SHP77 (cell line): Measurements from ENCODE around the gene CST9.
A peak's percentile ranks its signal among the peaks of the same experiment; 100 is the strongest.

Source experiments
- DNase-seq, 2 experiments: peaks; one replicate each; lab custom pipeline; 2025; lab: John Stamatoyannopoulos, UW

CST9 gene

GRCh38 chr20:23587631-23588030 is 18.1 kb downstream of the CST9 start:
- no peak for DNase-seq

- DNase-seq, result no peak
Measured at GRCh38 chr20:23586735-23587525, 18.8 kb downstream of the CST9 start.

DNA sequence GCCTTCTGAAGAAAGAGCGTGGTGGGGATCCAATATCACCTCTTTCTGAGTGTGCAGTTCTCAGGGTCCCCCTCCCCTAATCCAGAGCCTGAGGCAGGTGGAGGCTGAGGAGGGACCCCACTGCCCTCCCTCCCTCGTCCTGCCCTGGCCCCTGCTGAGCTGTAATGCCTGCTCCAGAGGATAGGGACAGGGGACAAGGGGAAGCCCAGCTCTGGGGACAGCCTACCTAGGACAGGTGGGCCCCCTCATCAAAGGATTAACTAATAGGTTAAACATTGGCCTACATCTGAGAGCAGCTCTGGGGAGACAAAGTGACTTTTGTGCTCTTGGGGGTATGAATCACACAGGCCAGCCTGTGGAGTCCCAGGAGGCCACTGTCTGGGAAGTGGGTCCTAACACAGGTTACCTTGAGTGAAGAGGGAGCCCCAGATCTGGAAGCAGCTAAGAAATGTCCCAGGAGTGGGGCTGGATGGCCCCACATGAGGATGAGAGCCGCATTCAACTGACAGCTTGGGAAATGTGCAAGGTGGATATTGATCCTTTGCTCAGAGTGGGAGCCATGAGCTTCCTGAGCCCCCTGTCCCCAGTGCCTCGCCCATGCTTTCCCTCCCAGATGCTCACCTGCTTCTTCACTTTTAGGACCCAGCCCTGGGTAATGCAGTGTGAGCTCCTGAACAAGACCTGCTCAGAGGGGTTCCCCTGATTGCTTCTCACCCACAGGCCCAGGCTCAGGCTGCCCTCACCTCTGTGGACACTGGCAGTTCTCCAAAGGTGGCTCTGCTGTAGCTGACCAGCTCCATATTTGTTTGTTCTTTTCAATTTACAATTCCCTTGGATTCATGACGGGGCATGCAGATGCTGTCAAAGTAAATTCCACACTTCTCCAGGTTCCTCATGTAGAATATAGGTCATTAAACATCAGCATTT is 19.6 kb downstream of the CST9 start:
- no peak for DNase-seq

GRCh38 chr20:23585449-23585807 is 20.3 kb downstream of the CST9 start:
- DNase-seq, result no peak

DNA sequence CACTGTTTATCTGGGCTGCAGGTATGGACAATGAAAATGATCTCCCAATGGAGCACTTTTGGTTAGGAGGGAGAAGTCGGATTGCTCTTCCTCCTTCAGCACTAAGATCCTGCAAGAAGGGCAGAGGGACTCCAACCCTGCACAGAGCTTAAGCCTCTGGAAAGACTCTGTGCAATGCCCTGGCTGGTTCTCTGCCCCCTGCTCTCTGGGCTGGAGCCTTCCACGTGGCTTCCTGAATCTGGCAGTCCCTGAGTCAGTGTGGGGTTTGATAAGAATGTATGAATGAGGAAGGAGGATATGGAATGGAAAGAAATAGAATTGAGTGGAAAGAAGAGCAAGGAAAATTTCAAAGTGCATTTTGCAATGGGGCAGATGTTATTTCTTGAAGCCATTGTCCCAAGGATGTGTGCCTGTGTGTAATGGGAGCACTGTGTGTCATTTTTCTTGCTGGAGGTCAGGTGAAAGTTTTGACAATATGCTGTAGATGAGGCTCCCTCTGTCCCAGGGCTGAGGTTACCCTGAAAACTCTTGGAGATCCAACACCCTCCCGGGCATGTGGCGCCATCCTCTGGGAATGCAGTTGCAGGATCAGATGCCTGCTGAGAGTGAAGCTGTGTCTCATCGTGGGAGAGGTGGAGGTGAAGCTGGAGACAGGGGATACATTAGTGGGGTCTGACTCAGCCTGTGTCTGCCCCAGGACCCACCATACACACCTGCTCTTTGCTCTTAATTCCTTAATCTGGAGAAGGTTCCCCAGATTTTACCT is 21.1 kb downstream of the CST9 start:
- no peak for DNase-seq

- no peak for DNase-seq
Measured at GRCh38 chr20:23583526-23583925, 22.2 kb downstream of the CST9 start.

GRCh38 chr20:23582293-23582692 is 23.4 kb downstream of the CST9 start:
- no peak for DNase-seq

DNA sequence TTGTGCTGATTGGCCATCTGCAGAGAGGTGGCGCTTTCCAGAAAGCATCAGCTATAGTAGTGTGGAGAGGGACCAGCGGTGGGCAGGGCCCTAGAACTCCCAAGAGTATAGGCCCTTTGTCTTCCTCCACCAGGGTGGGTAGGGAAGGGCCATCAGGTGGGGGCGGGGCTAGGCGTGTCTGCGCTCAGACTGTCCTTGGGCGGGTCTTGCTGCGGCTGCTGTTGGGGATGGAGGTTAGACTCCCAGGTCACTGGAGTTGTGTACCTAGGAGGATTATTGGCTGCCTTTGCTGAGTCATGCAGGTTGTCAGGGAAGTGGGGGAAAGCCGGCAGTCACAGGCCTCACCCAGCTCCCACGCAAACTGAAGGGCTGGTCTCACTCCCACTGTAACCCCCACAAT is 23.9 kb downstream of the CST9 start:
- DNase-seq, result peak in 1 of 2 experiments; percentile 9

GRCh38 chr20:23574977-23575376 is 30.7 kb downstream of the CST9 start:
- DNase-seq, result no peak

GRCh38 chr20:23570178-23570760 is 35.4 kb downstream of the CST9 start:
- DNase-seq, result no peak

DNA sequence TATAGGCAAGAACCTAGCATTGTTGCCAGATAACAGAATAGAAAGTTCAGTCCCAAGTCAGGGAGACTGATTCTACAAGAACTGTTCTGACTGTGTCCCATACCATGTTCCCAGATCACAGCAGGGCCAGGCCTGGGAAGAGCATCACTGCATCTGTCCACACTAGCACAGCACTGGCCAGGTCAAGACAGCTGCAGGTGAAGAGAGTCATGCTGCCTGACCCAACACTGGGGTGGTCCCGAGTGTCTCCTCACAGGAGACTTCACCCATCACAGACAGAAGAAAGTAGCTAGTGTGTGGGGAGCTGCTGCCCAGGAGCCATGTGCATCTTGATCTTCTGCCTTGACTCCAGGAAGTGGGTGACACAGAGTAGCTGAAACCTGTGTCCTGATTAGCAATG is 36.1 kb downstream of the CST9 start:
- no peak for DNase-seq

GRCh38 chr20:23568971-23569330 is 36.8 kb downstream of the CST9 start:
- DNase-seq, result no peak

GRCh38 chr20:23568320-23568970 is 37.3 kb downstream of the CST9 start, which contains the start of gene CST9L:
Gene CST9L (minus strand): TSS chr20:23568484. CDS start chr20:23568450, 34 bp downstream.
- DNase-seq, result no peak

DNA sequence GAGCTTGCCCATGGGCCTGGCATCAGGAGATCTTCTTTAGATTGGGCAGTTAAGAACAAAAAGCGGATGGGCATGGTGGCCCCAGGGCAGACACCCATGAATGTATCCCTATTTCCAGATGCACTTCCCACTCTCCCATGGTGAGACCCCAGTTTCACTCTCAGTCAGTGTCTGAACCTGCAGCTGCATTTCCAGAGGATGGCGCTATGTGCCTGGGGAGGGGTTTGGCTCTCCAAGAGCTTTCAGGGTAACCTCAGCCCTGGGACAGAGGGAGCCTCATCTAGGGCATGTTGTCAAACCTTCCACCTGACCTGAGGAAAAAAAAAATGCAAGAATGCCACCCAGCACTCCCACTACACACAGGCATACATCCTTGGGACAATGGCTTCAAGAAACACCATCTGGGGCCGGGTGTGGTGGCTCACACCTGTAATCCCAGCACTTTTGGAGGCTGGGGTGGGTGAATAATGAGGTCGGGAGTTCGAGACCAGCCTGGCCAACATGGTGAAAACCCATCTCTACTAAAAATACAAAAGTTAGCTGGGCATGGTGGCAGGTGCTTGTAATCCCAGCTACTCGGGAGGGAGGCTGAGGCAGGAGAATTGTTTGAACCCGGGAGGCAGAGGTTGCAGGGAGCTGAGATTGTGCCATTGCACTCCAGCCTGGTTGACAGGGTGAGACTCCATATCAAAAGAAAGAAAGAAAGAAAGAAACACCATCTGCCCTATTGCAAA is 39.4 kb downstream of the CST9 start:
- DNase-seq, result no peak

- DNase-seq, result no peak
Measured at GRCh38 chr20:23565503-23566045, 40.1 kb downstream of the CST9 start.

GRCh38 chr20:23564927-23565326 is 40.8 kb downstream of the CST9 start:
- DNase-seq, result no peak

DNA sequence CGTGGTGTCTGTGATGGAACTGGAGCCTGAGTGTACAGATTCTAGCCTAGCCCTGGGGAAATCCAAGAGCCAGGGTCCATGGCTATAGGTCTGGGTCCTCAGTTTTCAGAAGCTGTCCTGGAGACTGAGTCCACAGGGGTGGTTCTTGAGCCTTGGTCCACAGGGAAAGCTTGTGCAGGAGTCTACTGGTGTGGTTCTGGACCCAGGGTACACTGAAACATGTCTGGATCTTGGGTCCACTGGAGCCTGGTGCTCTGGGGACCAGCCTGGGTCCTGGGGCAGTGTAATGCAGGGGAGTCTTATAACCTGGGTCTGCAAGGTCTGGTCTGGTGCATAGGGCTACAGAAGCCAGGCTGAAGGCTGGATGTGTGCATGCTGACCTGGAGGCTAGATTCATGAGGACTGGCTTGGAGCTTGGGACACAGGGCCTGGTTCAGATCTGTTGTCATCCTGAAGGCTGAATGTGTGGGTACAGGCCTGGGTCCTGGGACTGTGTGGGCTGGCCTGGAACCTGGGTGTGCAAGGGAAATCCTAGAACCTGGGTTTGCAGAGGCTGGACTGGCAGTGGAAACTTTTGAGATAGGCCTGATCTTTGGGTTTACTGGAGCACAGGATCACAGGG is 42.9 kb downstream of the CST9 start:
- DNase-seq, result no peak

- DNase-seq, result no peak
Measured at GRCh38 chr20:23554401-23554800, 51.3 kb downstream of the CST9 start.
